CD14-positive monocyte (primary cell): ENCODE results near the gene EML1. TPM values are rescaled to one million over a fixed set of nuclear protein-coding genes. Genes with fewer than 3 reads are reported as not detected.

Experiments
- DNase-seq, 3 donors: peaks; one replicate each; pipeline ENCODE4 v3.0.0-alpha.2; 2011 to 2022
- H2AFZ ChIP-seq: 2 replicates; pipeline ENCODE4 v1.6.0; 2012; ENCODE audit warnings: mild to moderate bottlenecking, low read depth, low read length, inconsistent platforms; ENCODE audit not compliant: insufficient read depth, poor library complexity, severe bottlenecking
- H3K27ac ChIP-seq, 2 donors: 1 replicate in 1 of 2; 2 replicates in 1 of 2; pipeline ENCODE4 v1.5.1; 2012 to 2013; ENCODE audit warnings: low read length in 2 of 2, control low read depth in 1 of 2, inconsistent platforms in 1 of 2, low read depth in 1 of 2, mild to moderate bottlenecking in 1 of 2
- H3K27me3 ChIP-seq, 2 donors: one replicate each; pipeline versions ENCODE4 v1.6.0 to v1.6.1; 2011 to 2013; ENCODE audit warnings: low read length in 2 of 2; ENCODE audit not compliant: control insufficient read depth in 2 of 2, insufficient read depth in 2 of 2
- H3K36me3 ChIP-seq, 2 donors: replicated peaks in 1 of 2; 1 replicate in 1 of 2; 2 replicates in 1 of 2; pipeline versions ENCODE4 v1.5.1 to v1.6.1; 2012 to 2013; ENCODE audit warnings: low read length in 2 of 2, control low read depth in 1 of 2, inconsistent platforms in 1 of 2, mild to moderate bottlenecking in 1 of 2; ENCODE audit not compliant: insufficient read depth in 2 of 2, control insufficient read depth in 1 of 2
- H3K4me1 ChIP-seq, 2 donors: 1 replicate in 1 of 2; 2 replicates in 1 of 2; pipeline versions ENCODE4 v1.5.1 to v1.6.1; 2012 to 2013; ENCODE audit warnings: low read length in 2 of 2, control low read depth in 1 of 2, inconsistent platforms in 1 of 2, mild to moderate bottlenecking in 1 of 2, moderate library complexity in 1 of 2; ENCODE audit not compliant: insufficient read depth in 2 of 2, control insufficient read depth in 1 of 2
- H3K4me2 ChIP-seq: replicated peaks from 2 replicates; pipeline ENCODE3; 2012; ENCODE audit warnings: low read length, moderate library complexity, mild to moderate bottlenecking; ENCODE audit not compliant: poor library complexity, severe bottlenecking; ENCODE audit errors: extremely low read depth
- H3K4me3 ChIP-seq, 3 experiments: fragments of 200-600 bp in 1 of 3; sonication (generic) in 1 of 3; replicated peaks in 1 of 3; 1 replicate in 2 of 3; 2 replicates in 1 of 3; pipeline ENCODE4 v1.5.1; 2011 to 2013; ENCODE audit warnings: low read length in 3 of 3, mild to moderate bottlenecking in 3 of 3, control low read depth in 2 of 3, low read depth in 2 of 3, inconsistent platforms in 1 of 3, moderate library complexity in 1 of 3
- H3K79me2 ChIP-seq: 2 replicates; pipeline ENCODE4 v1.6.0; 2012; ENCODE audit warnings: mild to moderate bottlenecking, control low read depth, inconsistent platforms, low read length, moderate library complexity; ENCODE audit not compliant: insufficient read depth
- H3K9ac ChIP-seq: 2 replicates; pipeline ENCODE4 v1.6.0; 2017; ENCODE audit warnings: low read length, mild to moderate bottlenecking; ENCODE audit not compliant: insufficient read depth, poor library complexity, severe bottlenecking
- H3K9me3 ChIP-seq, 2 donors: replicated peaks in 1 of 2; 1 replicate in 1 of 2; 2 replicates in 1 of 2; pipeline versions ENCODE4 v1.5.1 to v1.6.1; 2012 to 2013; ENCODE audit warnings: low read length in 2 of 2, control low read depth in 1 of 2; ENCODE audit not compliant: control insufficient read depth in 1 of 2, insufficient read depth in 1 of 2
- H4K20me1 ChIP-seq: 2 replicates; pipeline ENCODE4 v1.6.0; 2012; ENCODE audit warnings: mild to moderate bottlenecking, low read length, control low read depth, moderate library complexity; ENCODE audit not compliant: insufficient read depth
- H3K27ac Mint-ChIP-seq, 7 donors: one replicate each; pipeline ENCODE4 v1.8.0; 2020; ENCODE audit warnings: mild to moderate bottlenecking in 7 of 7, mixed read lengths in 7 of 7, moderate library complexity in 6 of 7, inconsistent platforms in 2 of 7
- H3K27me3 Mint-ChIP-seq, 3 donors: one replicate each; pipeline ENCODE4 v1.8.0; 2021 to 2022; ENCODE audit warnings: low read depth in 3 of 3, mild to moderate bottlenecking in 3 of 3, mixed read lengths in 3 of 3, moderate library complexity in 3 of 3, inconsistent platforms in 1 of 3
- H3K36me3 Mint-ChIP-seq, 2 donors: one replicate each; pipeline ENCODE4 v1.8.0; 2020; ENCODE audit warnings: mixed read lengths in 2 of 2, inconsistent platforms in 1 of 2, mild to moderate bottlenecking in 1 of 2
- H3K4me1 Mint-ChIP-seq: one replicate; pipeline ENCODE4 v1.8.0; 2020; ENCODE audit warnings: mild to moderate bottlenecking, mixed read lengths
- H3K4me3 Mint-ChIP-seq, 2 donors: one replicate each; pipeline ENCODE4 v1.8.0; 2020; ENCODE audit warnings: mild to moderate bottlenecking in 2 of 2, mixed read lengths in 2 of 2, moderate library complexity in 1 of 2
- H3K9me3 Mint-ChIP-seq, 7 donors: one replicate each; pipeline ENCODE4 v1.8.0; 2020 to 2022; ENCODE audit warnings: mixed read lengths in 7 of 7, mild to moderate bottlenecking in 6 of 7, moderate library complexity in 6 of 7, inconsistent platforms in 2 of 7
- CTCF ChIP-seq: fragments of 200-600 bp; IDR thresholded peaks from one replicate; pipeline ENCODE4 v1.8.0; 2022; ENCODE audit warnings: antibody characterized with exemption, mild to moderate bottlenecking
- WGBS: methylation state at CpG from one replicate; pipeline ENCODE4 v1.1.5; 2013; ENCODE audit warnings: missing lambda C conversion rate; ENCODE audit not compliant: insufficient coverage; 5-methylcytosine and 5-hydroxymethylcytosine counted together
- intact Hi-C, 2 donors: fragments of 100-400 bp; cut with micrococcal nuclease; formaldehyde crosslinking; loops; one replicate each; pipeline versions ENCODE4 v1.15.0 to v1.15.1; 2023
- polyA plus RNA-seq, 3 donors: library from polyadenylated mRNA; depleted of rRNA in 1 of 3; unstranded in 2 of 3; stranded (reverse) in 1 of 3; fragments of 300-500 nt in 2 of 3; fragments of >200 nt in 1 of 3; fragmentation: Illumina TruSeq in 2 of 3; gene quantifications; 1 replicate in 2 of 3; 2 replicates in 1 of 3; pipeline ENCODE4 v1.2.3, GENCODE V29; 2012 to 2021

Gene EML1
- polyA plus RNA-seq, 3 donors = not detected

DNA sequence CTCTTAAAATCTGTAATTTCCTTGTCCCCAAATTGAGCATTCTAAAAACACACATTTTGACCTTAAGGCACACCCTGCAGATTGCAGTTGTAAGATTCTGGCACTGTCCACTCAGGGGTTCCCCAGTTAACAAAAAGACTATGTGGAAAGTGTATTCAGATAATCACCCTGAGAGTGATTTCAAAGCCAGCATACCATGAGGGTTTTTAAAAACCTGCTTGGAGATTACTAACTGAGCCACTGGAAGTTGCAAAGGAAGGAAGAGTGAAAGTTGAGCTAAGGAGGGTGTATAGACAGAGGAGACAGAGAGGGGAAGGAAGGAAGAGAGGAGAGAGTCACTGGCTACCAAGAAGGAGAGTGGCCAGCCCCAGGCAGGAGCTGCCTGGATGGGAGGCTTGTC lies 82.6 kb downstream of the EML1 start:
- Histone ChIP-seq H3K27me3 (peaks cover 3 to 11% of the 10 kb centered on the region in 2 donors), H3K4me3 (no peak overlapping the region), H3K27ac (no peak overlapping the region), H3K9me3 (no peaks in the 10 kb centered on the region), H3K79me2 (no peaks in the 10 kb centered on the region), H2AFZ (no peak overlapping the region), H3K4me2 (no peak overlapping the region), H3K4me1 (no peaks in the 10 kb centered on the region), H3K9ac (no peak overlapping the region), H3K36me3 (no peaks in the 10 kb centered on the region), H4K20me1 (no peaks in the 10 kb centered on the region)
- TF ChIP-seq CTCF = no peak
- H3K4me3 Mint-ChIP-seq = no peak overlapping the region
- H3K4me1 Mint-ChIP-seq = no peaks in the 10 kb centered on the region
- intact Hi-C loops = no loop called here
- H3K9me3 Mint-ChIP-seq = peaks cover 0 to 2% (median 0%) of the 10 kb centered on the region in 7 donors
- H3K36me3 Mint-ChIP-seq = no peaks in the 10 kb centered on the region
- H3K27me3 Mint-ChIP-seq = peaks cover 7 to 37% (median 12%) of the 10 kb centered on the region in 3 donors
- no peak overlapping the region for H3K27ac Mint-ChIP-seq
- DNase-seq = no peak

DNA sequence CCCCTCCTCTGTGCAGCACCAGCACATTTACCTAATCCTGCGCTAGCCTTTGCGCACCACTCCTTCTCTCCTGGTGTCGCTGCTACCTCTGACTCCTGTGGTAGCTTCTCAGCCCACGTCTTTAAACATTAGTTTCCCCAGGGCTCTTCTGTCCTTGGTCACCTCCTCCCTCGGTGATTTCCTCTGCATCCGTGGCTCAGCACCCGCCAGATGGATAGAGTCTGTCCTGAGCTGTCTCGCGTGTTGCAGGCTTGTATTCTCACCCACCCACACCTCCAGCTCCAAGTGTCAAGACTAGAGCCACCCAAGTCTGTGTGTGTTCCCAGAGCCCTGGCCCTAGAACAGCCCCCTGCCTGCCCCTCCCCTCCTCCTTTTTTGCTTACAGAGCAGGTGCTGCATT lies 83.2 kb downstream of the EML1 start:
- no peaks in the 10 kb centered on the region for H3K36me3 ChIP-seq
- intact Hi-C loops = no loop called here
- H3K4me1 Mint-ChIP-seq = no peaks in the 10 kb centered on the region

More for the DNA sequence above, 83.2 kb downstream of the EML1 start:
- Histone ChIP-seq H3K79me2 (no peaks in the 10 kb centered on the region), H3K4me1 (no peaks in the 10 kb centered on the region), H3K27ac (no peak overlapping the region), H3K4me2 (no peak overlapping the region), H2AFZ (no peak overlapping the region), H3K9ac (no peak overlapping the region), H4K20me1 (no peaks in the 10 kb centered on the region), H3K9me3 (no peaks in the 10 kb centered on the region), H3K27me3 (peaks cover 3 to 11% of the 10 kb centered on the region in 2 donors), H3K4me3 (no peak overlapping the region)
- WGBS = 83% methylated on average over 5 of the region's 9 CpGs
- Mint-ChIP-seq H3K9me3 (peaks cover 0 to 2% (median 0%) of the 10 kb centered on the region in 7 donors), H3K27me3 (peaks cover 7 to 40% (median 14%) of the 10 kb centered on the region in 3 donors), H3K27ac (no peak overlapping the region), H3K4me3 (no peak overlapping the region), H3K36me3 (no peaks in the 10 kb centered on the region)
- no peak for TF ChIP-seq CTCF
- no peak for DNase-seq
